Small intestine (tissue), 7 donors: Measurements from ENCODE around the gene MRPL43. TPM values are rescaled to one million over a fixed set of nuclear protein-coding genes. Genes with fewer than 3 reads are reported as not detected.

Experiments used
- DNase-seq, 2 donors: peaks; one replicate each; pipeline versions ENCODE4 v3.0.0 to v3.0.0-alpha.2; 2013
- FAIRE-seq: peaks from 2 replicates; lab custom pipeline; 2012; peaks lifted over from hg19 to GRCh38; lab: Jason Lieb, UNC
- H3K27ac ChIP-seq, 3 donors: one replicate each; pipeline ENCODE4 v1.5.1; 2013; ENCODE audit warnings: low read length in 2 of 3, mild to moderate bottlenecking in 2 of 3, control low read depth in 1 of 3, inconsistent platforms in 1 of 3, low read depth in 1 of 3, moderate library complexity in 1 of 3
- H3K27me3 ChIP-seq, 3 donors: one replicate each; pipeline ENCODE4 v1.6.1; 2013; ENCODE audit warnings: low read length in 3 of 3, inconsistent platforms in 1 of 3; ENCODE audit not compliant: control insufficient read depth in 3 of 3, insufficient read depth in 3 of 3
- H3K36me3 ChIP-seq, 3 donors: one replicate each; pipeline ENCODE4 v1.6.1; 2013; ENCODE audit warnings: low read length in 3 of 3, inconsistent platforms in 1 of 3, low read depth in 1 of 3, mild to moderate bottlenecking in 1 of 3, moderate library complexity in 1 of 3; ENCODE audit not compliant: control insufficient read depth in 3 of 3, insufficient read depth in 2 of 3
- H3K4me1 ChIP-seq, 3 donors: one replicate each; pipeline ENCODE4 v1.6.1; 2013; ENCODE audit warnings: low read length in 2 of 3, inconsistent platforms in 1 of 3, low read depth in 1 of 3, mild to moderate bottlenecking in 1 of 3, moderate library complexity in 1 of 3; ENCODE audit not compliant: control insufficient read depth in 3 of 3, insufficient read depth in 2 of 3
- H3K4me3 ChIP-seq, 3 donors: one replicate each; pipeline ENCODE4 v1.5.1; 2013; ENCODE audit warnings: low read length in 3 of 3, control low read depth in 1 of 3, inconsistent platforms in 1 of 3, low read depth in 1 of 3, mild to moderate bottlenecking in 1 of 3, moderate library complexity in 1 of 3
- H3K9me3 ChIP-seq, 2 donors: one replicate each; pipeline ENCODE4 v1.6.1; 2013; ENCODE audit warnings: low read depth in 1 of 2, low read length in 1 of 2; ENCODE audit not compliant: control insufficient read depth in 2 of 2, insufficient read depth in 1 of 2
- WGBS, 3 donors: extraction: QIAGEN DNeasy Blood & Tissue Kit; methylation state at CpG; one replicate each; pipeline ENCODE4 v1.1.7; 2013; 5-methylcytosine and 5-hydroxymethylcytosine counted together
- polyA plus RNA-seq, 4 donors: library from polyadenylated mRNA; stranded (reverse) in 3 of 4; unstranded in 1 of 4; fragments of 200-250 nt in 3 of 4; fragments of 120-200 nt in 1 of 4; gene quantifications; one replicate each; pipeline versions ENCODE4 v1.2.1 to v1.2.3, GENCODE V29; 2013
- donor health status: healthy with polysubstance abuse.
- donor health status: control.
- donor health status: control.
- donor health status: Bipolar disorder and iron deficiency.
- donor health status: healthy.

MRPL43 gene
- polyA plus RNA-seq, 4 donors = 90.1 to 122 (median 107) TPM

DNA sequence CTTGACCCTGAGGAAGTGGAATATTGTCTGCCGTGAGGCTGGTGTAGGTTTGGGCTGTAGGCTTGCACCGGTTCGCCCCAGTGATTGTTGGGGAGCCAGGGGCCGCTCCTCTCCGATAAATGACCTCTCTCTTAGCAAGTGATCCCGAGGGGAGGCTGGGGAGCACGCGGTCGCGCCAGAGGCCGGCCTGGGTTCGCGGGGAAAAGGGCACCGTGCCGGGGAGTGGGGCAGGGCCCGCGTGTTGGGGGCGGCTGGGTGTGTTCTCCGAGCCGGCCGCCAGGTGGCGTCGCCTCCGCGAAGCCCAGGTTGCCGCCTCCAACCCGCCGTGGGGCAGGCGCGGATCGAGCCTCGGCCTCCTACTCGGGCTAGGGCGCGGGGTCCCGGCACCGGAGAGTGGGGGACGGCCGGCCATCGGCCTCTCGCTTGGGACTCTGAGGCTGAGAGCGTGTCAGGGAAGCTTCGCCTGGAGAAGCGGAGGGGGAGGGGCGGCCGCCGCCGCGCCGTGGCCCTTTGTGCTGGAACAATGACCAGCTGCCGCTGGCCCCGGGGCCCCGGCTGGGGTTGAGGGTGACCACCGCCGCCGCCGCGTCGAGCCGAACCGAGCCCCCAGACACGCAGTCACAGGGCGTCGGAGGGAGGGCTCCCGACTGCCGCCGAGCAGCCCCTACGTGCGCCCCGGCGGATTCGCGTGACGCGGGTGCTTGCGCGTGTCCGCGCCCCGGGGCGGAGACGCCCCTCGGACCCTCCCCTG, 11.9 kb upstream of the MRPL43 start:
- Histone ChIP-seq H3K36me3 (peaks cover 2 to 34% (median 6%) of the 10 kb centered on the region in 3 donors), H3K4me3 (peak overlapping the region; percentile 76 to 86 (median 84)), H3K9me3 (no peaks in the 10 kb centered on the region), H3K27ac (peak overlapping the region; percentile 84 to 96 (median 93)), H3K4me1 (peaks cover 3 to 34% (median 3%) of the 10 kb centered on the region in 3 donors), H3K27me3 (no peaks in the 10 kb centered on the region)
- 0 to 1% (median 1%) methylated on average over 53 to 83 of the region's 83 CpGs for WGBS, 3 donors
- no peak for FAIRE-seq
- peak; percentile 67 to 90 for DNase-seq

DNA sequence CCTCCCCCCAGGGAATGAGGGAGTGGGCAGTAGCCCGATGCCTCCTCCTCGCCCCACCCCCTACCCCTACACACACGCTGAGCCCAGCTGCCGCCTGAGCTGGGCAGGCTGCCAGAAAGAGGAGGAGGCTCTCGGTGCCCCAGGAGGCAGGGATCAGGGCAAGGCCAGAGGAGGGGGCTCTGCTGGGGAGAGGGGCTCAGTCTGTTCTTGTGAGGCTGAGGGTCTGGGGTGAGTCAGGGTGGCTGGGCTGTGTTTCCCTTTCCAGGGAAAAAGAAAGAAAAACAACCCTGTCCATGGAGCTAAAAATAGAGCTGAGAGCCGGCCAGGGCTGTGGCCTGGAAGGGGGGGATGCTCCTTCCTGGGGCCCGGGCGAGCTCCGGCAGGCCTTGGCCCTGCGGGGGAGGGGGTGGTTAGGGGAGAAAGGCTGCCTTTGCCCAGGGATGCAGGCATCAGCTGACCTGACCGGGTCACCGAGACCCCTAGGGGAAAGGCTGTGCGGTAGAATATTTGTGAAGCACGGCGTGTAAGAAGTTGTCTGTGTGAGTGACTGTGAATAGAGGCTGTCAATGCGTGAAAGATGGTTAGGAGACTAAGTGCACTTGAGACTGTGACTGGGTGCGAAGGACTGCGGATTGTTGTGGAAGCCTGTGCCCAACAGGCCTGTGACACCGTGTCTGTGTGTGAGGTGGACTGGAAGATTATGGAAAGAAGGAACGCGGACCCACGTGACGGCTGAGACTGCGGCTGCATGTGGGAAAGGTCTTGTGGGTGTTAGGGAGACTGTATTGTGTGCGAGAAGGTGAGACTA, 11.1 kb upstream of the MRPL43 start:
- peaks cover 3 to 34% (median 3%) of the 10 kb centered on the region in 3 donors for H3K4me1 ChIP-seq
- WGBS, 3 donors = 3 to 5% (median 4%) methylated on average over 23 to 25 of the region's 25 CpGs
- no peak for FAIRE-seq

DNA sequence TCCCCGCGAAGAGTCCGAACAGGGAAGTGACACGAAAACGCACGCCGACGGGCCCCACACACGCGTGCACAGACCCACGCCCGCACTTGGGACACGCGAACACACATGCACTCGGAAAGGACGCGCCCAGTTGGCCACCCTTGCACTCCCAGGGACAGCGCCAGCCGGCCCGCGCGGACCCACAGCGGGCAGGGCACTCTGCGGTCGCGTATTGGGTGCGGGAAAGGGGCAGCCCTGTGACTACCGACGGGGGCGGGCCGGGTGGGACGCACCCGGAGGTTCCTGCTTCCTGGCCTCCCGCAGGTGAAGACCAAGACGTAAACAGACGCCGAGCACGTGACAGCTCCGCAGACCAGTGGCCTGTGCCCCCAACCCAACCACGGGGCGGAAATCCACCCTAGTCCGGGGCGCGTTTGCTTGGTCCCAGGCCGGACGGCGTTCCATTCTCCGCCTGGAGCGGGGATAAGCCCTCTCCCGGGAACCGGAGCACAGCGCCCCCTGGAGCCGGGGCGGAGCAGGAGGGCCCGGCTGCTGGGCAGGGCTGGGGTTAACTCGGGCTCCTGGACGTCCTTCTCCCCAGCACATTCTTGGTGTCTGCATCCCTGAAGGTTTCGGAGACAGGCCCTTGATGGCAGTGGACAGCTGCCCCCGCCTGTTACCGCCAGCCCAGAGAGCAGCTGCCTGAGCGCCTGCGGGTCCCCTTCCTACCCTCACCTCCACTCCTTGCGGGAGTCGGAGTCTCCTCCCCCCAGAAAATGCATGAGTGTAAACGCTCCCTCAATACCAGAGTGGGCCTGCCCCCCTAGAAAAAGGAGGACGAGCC, 10.3 kb upstream of the MRPL43 start:
- Histone ChIP-seq H3K4me1 (peaks cover 3 to 34% (median 3%) of the 10 kb centered on the region in 3 donors), H3K9me3 (no peaks in the 10 kb centered on the region), H3K27ac (peak overlapping the region; percentile 84 to 96 (median 93)), H3K4me3 (peak overlapping the region; percentile 66 to 86 (median 84)), H3K36me3 (peaks cover 0 to 32% (median 0%) of the 10 kb centered on the region in 3 donors), H3K27me3 (no peaks in the 10 kb centered on the region)
- FAIRE-seq = no peak
- DNase-seq = peak; percentile 83 to 92
- 0 to 1% (median 0%) methylated on average over 52 to 66 of the region's 66 CpGs for WGBS, 3 donors

More for the DNA sequence above, 11.1 kb upstream of the MRPL43 start:
- H3K9me3 ChIP-seq = no peaks in the 10 kb centered on the region
- peak overlapping the region; percentile 66 to 86 (median 84) for H3K4me3 ChIP-seq
- H3K27ac ChIP-seq = peak overlapping the region; percentile 84 to 96 (median 93)
- no peaks in the 10 kb centered on the region for H3K27me3 ChIP-seq
- peak; percentile 85 to 93 for DNase-seq
- H3K36me3 ChIP-seq = peaks cover 0 to 32% (median 5%) of the 10 kb centered on the region in 3 donors

DNA sequence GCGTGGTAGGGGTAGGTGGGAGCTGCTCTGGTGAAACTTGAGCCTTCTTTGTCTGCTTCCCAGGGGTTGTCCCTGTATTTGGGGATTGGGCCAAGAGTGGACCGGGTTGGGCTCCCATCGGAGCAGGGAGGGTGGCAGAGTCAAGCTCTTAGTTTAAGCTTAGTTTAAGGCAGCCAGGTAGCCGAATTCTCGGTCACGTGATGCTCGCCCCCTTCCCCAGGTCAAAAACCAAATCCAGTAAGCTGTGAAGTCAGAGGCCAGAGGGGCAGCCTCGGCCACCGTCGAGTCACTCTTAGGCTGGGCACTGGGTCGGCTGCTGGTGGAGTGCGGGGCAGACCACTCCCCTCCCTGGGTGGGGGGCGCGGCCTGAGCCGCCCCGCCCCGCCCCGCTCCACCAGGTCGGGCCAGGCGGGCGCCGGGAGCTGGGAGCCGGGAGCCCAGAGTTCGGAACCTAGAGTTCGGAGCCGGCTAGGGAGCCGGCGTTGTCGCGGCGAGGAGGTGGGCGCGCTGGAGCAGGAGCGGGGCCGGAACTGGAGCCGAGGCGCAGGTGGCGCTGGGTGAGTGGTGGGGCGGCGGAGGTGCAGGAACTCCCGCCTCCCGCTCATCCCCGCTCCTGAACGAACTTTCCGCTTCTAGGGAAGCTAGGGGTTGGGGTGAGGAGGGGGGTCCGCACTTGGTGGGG, 9.5 kb upstream of the MRPL43 start:
- FAIRE-seq = no peak
- Histone ChIP-seq H3K4me1 (peaks cover 3 to 32% (median 3%) of the 10 kb centered on the region in 3 donors), H3K9me3 (no peaks in the 10 kb centered on the region), H3K27me3 (no peaks in the 10 kb centered on the region), H3K4me3 (peak overlapping the region; percentile 66 to 86 (median 84)), H3K36me3 (peaks cover 0 to 27% (median 0%) of the 10 kb centered on the region in 3 donors), H3K27ac (peak overlapping the region; percentile 69 to 96 (median 93))
- WGBS, 3 donors = 2 to 5% (median 3%) methylated on average over 37 to 46 of the region's 46 CpGs
- DNase-seq = peak in 1 of 2 donors; percentile 77

DNA sequence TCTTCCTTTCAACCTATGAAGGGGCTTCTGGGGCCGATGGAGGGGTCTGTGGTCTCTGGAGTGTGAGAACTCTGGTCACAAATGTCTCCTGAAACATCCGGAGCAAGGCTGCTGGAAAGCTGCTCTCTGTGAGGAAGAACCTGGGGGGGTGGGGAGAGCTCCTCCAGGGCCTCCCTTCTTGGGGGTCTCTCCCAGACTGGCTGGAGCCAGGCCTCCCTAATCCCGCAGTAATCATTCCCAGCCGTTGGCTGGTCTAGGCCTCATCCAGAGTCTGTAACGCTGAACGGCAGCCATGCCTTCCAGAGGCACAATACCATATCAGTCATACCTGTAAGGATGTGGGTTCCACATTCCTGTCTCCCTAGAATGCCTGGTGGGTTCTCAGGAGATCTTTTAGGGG, 7.9 kb upstream of the MRPL43 start:
- no peak for FAIRE-seq
- DNase-seq = no peak

DNA sequence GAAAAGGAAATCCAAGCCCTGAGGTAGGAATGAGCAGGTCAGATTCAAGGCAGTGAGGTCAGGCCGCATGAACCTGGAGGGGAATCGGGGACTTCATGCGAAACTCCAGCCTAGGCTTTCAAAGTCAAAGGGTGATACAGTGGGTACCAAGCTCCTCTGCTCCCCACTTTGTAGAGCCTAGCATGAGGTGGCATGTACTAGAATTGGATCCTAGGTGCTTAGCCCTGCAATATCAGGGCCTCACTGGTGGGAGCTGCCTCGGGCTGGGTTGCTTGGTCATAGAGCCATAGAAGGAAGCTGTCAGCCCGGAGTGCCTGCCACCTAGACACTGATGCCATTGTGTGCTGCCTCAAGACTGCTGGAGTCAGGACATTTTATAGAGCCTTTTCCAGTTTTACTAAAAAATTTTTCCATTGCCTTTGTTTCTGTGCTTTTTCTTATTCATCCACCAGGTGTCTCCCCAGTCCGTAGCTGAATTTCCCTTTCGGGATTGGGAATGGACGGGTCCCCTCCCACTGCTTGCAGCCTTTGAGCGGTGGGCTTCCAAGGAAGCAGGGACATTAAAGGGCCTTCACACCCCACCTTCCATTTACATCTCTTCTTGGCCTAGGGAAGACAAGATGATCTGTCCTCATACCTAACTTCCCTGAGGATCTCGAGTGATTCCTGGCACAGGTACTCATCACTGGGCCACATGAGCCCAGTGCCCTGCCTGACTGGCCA, 6.8 kb upstream of the MRPL43 start:
- DNase-seq = peak; percentile 47 to 49
- peaks cover 3 to 18% (median 3%) of the 10 kb centered on the region in 3 donors for H3K4me1 ChIP-seq

More for the DNA sequence above, 7.9 kb upstream of the MRPL43 start:
- Histone ChIP-seq H3K27ac (no peak overlapping the region), H3K27me3 (no peaks in the 10 kb centered on the region), H3K36me3 (peaks cover 0 to 38% (median 4%) of the 10 kb centered on the region in 3 donors), H3K4me1 (peaks cover 3 to 18% (median 3%) of the 10 kb centered on the region in 3 donors), H3K9me3 (no peaks in the 10 kb centered on the region), H3K4me3 (no peak overlapping the region)
- 67 to 79% (median 74%) methylated on average over 6 of the region's 6 CpGs for WGBS, 3 donors

DNA sequence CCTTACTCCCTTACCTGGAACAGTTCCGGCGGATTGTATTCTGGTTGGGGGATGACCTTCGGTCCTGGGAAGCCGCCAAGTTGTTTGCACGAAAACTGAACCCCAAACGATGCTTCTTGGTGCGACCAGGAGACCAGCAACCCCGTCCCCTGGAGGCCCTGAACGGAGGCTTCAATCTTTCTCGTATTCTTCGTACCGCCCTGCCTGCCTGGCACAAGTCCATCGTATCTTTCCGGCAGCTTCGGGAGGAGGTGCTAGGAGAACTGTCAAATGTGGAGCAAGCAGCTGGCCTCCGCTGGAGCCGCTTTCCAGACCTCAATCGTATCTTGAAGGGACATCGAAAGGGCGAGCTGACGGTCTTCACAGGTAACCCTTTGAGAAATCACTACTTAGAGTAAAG, 1.8 kb upstream of the MRPL43 start:
- no peaks in the 10 kb centered on the region for H3K27me3 ChIP-seq
- DNase-seq = no peak
- 84 to 89% (median 88%) methylated on average over 21 of the region's 21 CpGs for WGBS, 3 donors
- no peak overlapping the region for H3K27ac ChIP-seq
- peaks cover 2 to 74% (median 4%) of the 10 kb centered on the region in 3 donors for H3K36me3 ChIP-seq
- FAIRE-seq = no peak
- peaks cover 3 to 28% (median 5%) of the 10 kb centered on the region in 3 donors for H3K4me1 ChIP-seq
- no peaks in the 10 kb centered on the region for H3K9me3 ChIP-seq
- no peak overlapping the region for H3K4me3 ChIP-seq

More for the DNA sequence above, 6.8 kb upstream of the MRPL43 start:
- 54 to 61% (median 61%) methylated on average over 10 of the region's 10 CpGs for WGBS, 3 donors
- FAIRE-seq = no peak
- Histone ChIP-seq H3K4me3 (no peak overlapping the region), H3K27me3 (no peaks in the 10 kb centered on the region), H3K27ac (no peak overlapping the region), H3K36me3 (peaks cover 0 to 48% (median 4%) of the 10 kb centered on the region in 3 donors), H3K9me3 (no peaks in the 10 kb centered on the region)
